A549 (cell line): ENCODE results near the gene SPTBN5. TPM values are rescaled to one million over a fixed set of nuclear protein-coding genes. Genes with fewer than 3 reads are reported as not detected.

Experiments used
- ATAC-seq, 2 experiments: fragments of 200-7000 bp in 1 of 2; fragments of >200 bp in 1 of 2; cut with Nextera tagmentation in 1 of 2; cut with Tn5 transposase in 1 of 2; 3 replicates each; pipeline versions ENCODE4 v1.8.0 to v1.9.1; 2018 to 2020; ENCODE audit warnings: mild to moderate bottlenecking in 1 of 2, moderate library complexity in 1 of 2
- CTCF ChIA-PET: fragments of 300-600 bp; sonication (Branson Sonifier 250); formaldehyde crosslinking; extraction: SDS; loops from one replicate; lab custom pipeline; 2021; ENCODE audit warnings: antibody characterized with exemption, inconsistent platforms; lab: Yijun Ruan, JAX
- POLR2A ChIA-PET: fragments of 350-600 bp; formaldehyde crosslinking; extraction: SDS; loops from one replicate; lab custom pipeline; 2021; ENCODE audit warnings: antibody characterized with exemption, inconsistent platforms; lab: Yijun Ruan, JAX
- DNase-seq, 2 experiments: peaks; one replicate each; pipeline versions ENCODE4 v3.0.0 to v3.0.0-alpha.2; 2011 to 2016; ENCODE audit warnings: low read depth in 1 of 2, low spot score in 1 of 2
- FAIRE-seq: peaks from 2 replicates; lab custom pipeline; 2011; peaks lifted over from hg19 to GRCh38; lab: Jason Lieb, UNC
- H3K27ac ChIP-seq, 2 experiments: fragments of >200 bp; sonication (Bioruptor Twin); formaldehyde crosslinking; 3 replicates each; pipeline ENCODE4 v1.5.1; 2016 to 2017
- H3K4me1 ChIP-seq: fragments of >200 bp; sonication (Bioruptor Twin); formaldehyde crosslinking; 3 replicates; pipeline ENCODE4 v1.6.1; 2016
- H3K4me2 ChIP-seq: fragments of >200 bp; sonication (Bioruptor Twin); formaldehyde crosslinking; 3 replicates; pipeline ENCODE4 v1.6.1; 2016
- H3K4me3 ChIP-seq: fragments of >200 bp; sonication (Bioruptor Twin); formaldehyde crosslinking; 3 replicates; pipeline ENCODE4 v1.5.1; 2016
- H3K9me3 ChIP-seq: fragments of >200 bp; sonication (Bioruptor Twin); formaldehyde crosslinking; 3 replicates; pipeline ENCODE4 v1.6.1; 2016
- BCL3 ChIP-seq: fragments of >200 bp; sonication (Bioruptor Twin); formaldehyde crosslinking; IDR thresholded peaks from 3 replicates; pipeline ENCODE4 v1.6.1; 2016
- BHLHE40 ChIP-seq: IDR thresholded peaks from 2 replicates; pipeline ENCODE4 v1.6.1; 2012; ENCODE audit warnings: low read depth, low read length, inconsistent platforms
- CBX8 ChIP-seq: fragments of 200-600 bp; sonication (generic); IDR thresholded peaks from 2 replicates; pipeline ENCODE4 v1.6.1; 2016
- EHF ChIP-seq: fragments of 250-450 bp; sonication (Bioruptor Pico); IDR thresholded peaks from 2 replicates; pipeline ENCODE4 v1.5.0; 2020; ENCODE audit warnings: mild to moderate bottlenecking
- ESRRA ChIP-seq: fragments of 150-350 bp; IDR thresholded peaks from 2 replicates; pipeline ENCODE4 v1.6.1; 2014; ENCODE audit warnings: mild to moderate bottlenecking, low read length, borderline replicate concordance
- FOSB ChIP-seq: fragments of 250-450 bp; sonication (Bioruptor Pico); IDR thresholded peaks from 2 replicates; pipeline ENCODE4 v1.5.0; 2020; ENCODE audit warnings: mild to moderate bottlenecking, moderate library complexity
- GATA3 ChIP-seq: IDR thresholded peaks from 2 replicates; pipeline ENCODE4 v1.6.1; 2012; ENCODE audit warnings: borderline replicate concordance
- HDAC2 ChIP-seq: fragments of 200-600 bp; sonication (generic); IDR thresholded peaks from 2 replicates; pipeline ENCODE4 v1.6.1; 2016
- HOXB5 ChIP-seq: fragments of 250-450 bp; sonication (Bioruptor Pico); IDR thresholded peaks from 2 replicates; pipeline ENCODE4 v1.5.0; 2020; ENCODE audit warnings: mild to moderate bottlenecking, moderate library complexity
- JUN ChIP-seq, 2 experiments: fragments of >200 bp; sonication (Bioruptor Twin); formaldehyde crosslinking; IDR thresholded peaks; 2 replicates in 1 of 2; 3 replicates in 1 of 2; pipeline ENCODE4 v1.6.1; 2016 to 2017
- MAFK ChIP-seq: fragments of 450-650 bp; IDR thresholded peaks from 2 replicates; pipeline ENCODE4 v1.6.1; 2014; ENCODE audit not compliant: partially characterized antibody
- MAX ChIP-seq: IDR thresholded peaks from 2 replicates; pipeline ENCODE4 v1.6.1; 2012
- MYC ChIP-seq: IDR thresholded peaks from 2 replicates; pipeline ENCODE4 v1.6.1; 2012; ENCODE audit warnings: mild to moderate bottlenecking, inconsistent platforms, low read length, improper control_type of control experiment, borderline replicate concordance
- NFE2L2 ChIP-seq: fragments of 150-350 bp; conservative IDR thresholded peaks from 2 replicates; pipeline ENCODE4 v1.6.1; 2014; ENCODE audit warnings: low read length
- PBX3 ChIP-seq: IDR thresholded peaks from 2 replicates; pipeline ENCODE4 v1.6.1; 2012
- POLR2A ChIP-seq: IDR thresholded peaks from 2 replicates; pipeline ENCODE4 v1.6.1; 2012; ENCODE audit warnings: mild to moderate bottlenecking, low read length
- RCOR1 ChIP-seq: fragments of 150-350 bp; IDR thresholded peaks from 2 replicates; pipeline ENCODE4 v1.6.1; 2014; ENCODE audit warnings: antibody characterized with exemption, low read length, low read depth
- SMC3 ChIP-seq: fragments of >200 bp; sonication (Bioruptor Twin); formaldehyde crosslinking; IDR thresholded peaks from 3 replicates; pipeline ENCODE4 v1.6.1; 2018; ENCODE audit warnings: inconsistent platforms
- TFCP2L1 ChIP-seq: fragments of 250-450 bp; sonication (Bioruptor Pico); IDR thresholded peaks from 2 replicates; pipeline ENCODE4 v1.5.0; 2021; ENCODE audit warnings: mild to moderate bottlenecking
- USF2 ChIP-seq: fragments of 450-650 bp; IDR thresholded peaks from 2 replicates; pipeline ENCODE4 v1.6.1; 2014; ENCODE audit warnings: antibody characterized with exemption
- ZC3H11A ChIP-seq: fragments of 450-650 bp; IDR thresholded peaks from 2 replicates; pipeline ENCODE4 v1.6.1; 2014; ENCODE audit warnings: antibody characterized with exemption, mild to moderate bottlenecking
- ZNF302 ChIP-seq: fragments of 250-450 bp; sonication (Bioruptor Pico); IDR thresholded peaks from 2 replicates; pipeline ENCODE4 v1.9.0; 2021; ENCODE audit warnings: inconsistent platforms, mild to moderate bottlenecking, moderate library complexity
- ZSCAN20 ChIP-seq: fragments of 250-450 bp; sonication (Bioruptor Pico); IDR thresholded peaks from 2 replicates; pipeline ENCODE4 v1.8.0; 2022; ENCODE audit warnings: mild to moderate bottlenecking, moderate library complexity
- WGBS: methylation state at CpG from one replicate; pipeline ENCODE4 v1.1.6; 2017; ENCODE audit errors: missing lambda C conversion rate; 5-methylcytosine and 5-hydroxymethylcytosine counted together
- polyA plus RNA-seq, 4 experiments: library from polyadenylated mRNA; depleted of rRNA in 3 of 4; stranded (reverse); fragments of >200 nt; fragmentation: RNase III in 1 of 4; extraction: RNeasy Plus Mini Kit Qiagen cat#74134 plus additional on column Dnase treatment in 1 of 4; gene quantifications; 2 replicates in 3 of 4; 3 replicates in 1 of 4; pipeline ENCODE4 v1.2.3, GENCODE V29; 2011 to 2017
- TF ChIP-seq, protein P1 (sequence below): fragments of 150-350 bp; IDR thresholded peaks from 2 replicates; pipeline ENCODE4 v1.6.1; 2014; ENCODE audit warnings: low read depth, mild to moderate bottlenecking, low read length
- TF ChIP-seq, protein P2 (sequence below): IDR thresholded peaks from 2 replicates; pipeline ENCODE4 v1.6.1; 2012; ENCODE audit warnings: low read depth, borderline replicate concordance

Gene SPTBN5
- polyA plus RNA-seq, 2 of the 4 experiments (the other 2 are of a cell fraction), result 0.05 to 0.17 TPM

GRCh38 chr15:41926185-41927056 is 32.6 kb upstream of the SPTBN5 start:
- peak overlapping the region; percentile 51 to 53; a peak in 5 of 6 replicates for H3K27ac ChIP-seq
- POLR2A ChIA-PET, result interaction anchor here (1.1 kb wide), 1 partner anchor 46 kb away, joined by 3 read pairs; the partner anchor contains the start of gene EHD4
- no peak for FAIRE-seq

DNA sequence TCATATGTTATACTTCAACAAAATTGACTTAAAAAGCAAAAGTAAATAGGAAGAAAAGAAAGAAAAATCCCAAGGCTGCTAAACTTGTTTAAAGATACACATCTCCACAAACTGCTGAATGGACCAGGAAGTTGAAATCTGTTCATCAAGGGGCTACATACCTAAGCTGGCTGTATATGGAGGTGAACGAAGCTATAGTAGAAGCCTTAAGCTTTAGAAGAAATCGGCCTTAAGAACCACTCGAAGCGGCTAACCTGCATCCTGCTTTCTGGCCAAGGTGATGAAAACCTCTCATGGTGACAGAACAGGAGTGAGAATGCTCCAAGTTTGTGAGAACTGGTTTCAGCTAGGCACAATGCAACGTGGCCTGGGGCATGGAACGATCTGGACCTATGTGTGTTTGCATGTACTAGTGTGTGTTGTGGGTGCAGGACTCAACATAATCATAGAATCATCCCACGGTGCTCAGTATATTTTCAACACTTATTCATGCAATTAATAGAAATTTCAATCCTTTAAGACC is 31.3 kb upstream of the SPTBN5 start:
- Histone ChIP-seq H3K4me1 (peaks cover 76% of the 10 kb centered on the region), H3K9me3 (no peaks in the 10 kb centered on the region)
- FAIRE-seq, result no peak
- TF ChIP-seq ZNF302 (CRISPR knock-in tag) (no peak), JUN (IDR thresholded peaks at IDR 0.05) (no peak), MAX (no peak), GATA3 (no peak), USF2 (no peak), ESRRA (no peak)
- TF ChIP-seq, all 56 proteins: peak for 0
- WGBS, result 92% methylated on average over 7 of the region's 7 CpGs
- Histone ChIP-seq H3K27ac (no peak overlapping the region), H3K4me3 (no peak overlapping the region), H3K4me2 (no peak overlapping the region)
- no peak for ATAC-seq
- POLR2A ChIA-PET, result no interaction called here
- CTCF ChIA-PET, result no interaction called here
- DNase-seq, result no peak

More at GRCh38 chr15:41926185-41927056, 32.6 kb upstream of the SPTBN5 start:
- WGBS, result 87% methylated on average over 10 of the region's 10 CpGs
- ATAC-seq (no peak), DNase-seq (no peak)
- Histone ChIP-seq H3K4me1 (peaks cover 73% of the 10 kb centered on the region), H3K4me2 (peak overlapping the region; percentile 69), H3K4me3 (no peak overlapping the region), H3K9me3 (no peaks in the 10 kb centered on the region)
- CTCF ChIA-PET, result interaction anchor here (1.3 kb wide), 1 partner anchor 22 kb away, joined by 4 read pairs; no protein-coding TSS in a partner anchor
- TF ChIP-seq SMC3, result no peak
- TF ChIP-seq ZC3H11A, result no peak
- TF ChIP-seq, protein P1, sequence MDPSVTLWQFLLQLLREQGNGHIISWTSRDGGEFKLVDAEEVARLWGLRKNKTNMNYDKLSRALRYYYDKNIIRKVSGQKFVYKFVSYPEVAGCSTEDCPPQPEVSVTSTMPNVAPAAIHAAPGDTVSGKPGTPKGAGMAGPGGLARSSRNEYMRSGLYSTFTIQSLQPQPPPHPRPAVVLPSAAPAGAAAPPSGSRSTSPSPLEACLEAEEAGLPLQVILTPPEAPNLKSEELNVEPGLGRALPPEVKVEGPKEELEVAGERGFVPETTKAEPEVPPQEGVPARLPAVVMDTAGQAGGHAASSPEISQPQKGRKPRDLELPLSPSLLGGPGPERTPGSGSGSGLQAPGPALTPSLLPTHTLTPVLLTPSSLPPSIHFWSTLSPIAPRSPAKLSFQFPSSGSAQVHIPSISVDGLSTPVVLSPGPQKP, result no peak
- no peak for TF ChIP-seq MYC
- no peak for TF ChIP-seq TFCP2L1 (CRISPR knock-in tag)
- no peak for TF ChIP-seq HOXB5 (CRISPR knock-in tag)
- no peak for TF ChIP-seq NFE2L2
- no peak for TF ChIP-seq ESRRA
- TF ChIP-seq BCL3, result no peak
- TF ChIP-seq, protein P2, sequence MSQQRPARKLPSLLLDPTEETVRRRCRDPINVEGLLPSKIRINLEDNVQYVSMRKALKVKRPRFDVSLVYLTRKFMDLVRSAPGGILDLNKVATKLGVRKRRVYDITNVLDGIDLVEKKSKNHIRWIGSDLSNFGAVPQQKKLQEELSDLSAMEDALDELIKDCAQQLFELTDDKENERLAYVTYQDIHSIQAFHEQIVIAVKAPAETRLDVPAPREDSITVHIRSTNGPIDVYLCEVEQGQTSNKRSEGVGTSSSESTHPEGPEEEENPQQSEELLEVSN, result no peak
- TF ChIP-seq MAFK, result no peak

DNA sequence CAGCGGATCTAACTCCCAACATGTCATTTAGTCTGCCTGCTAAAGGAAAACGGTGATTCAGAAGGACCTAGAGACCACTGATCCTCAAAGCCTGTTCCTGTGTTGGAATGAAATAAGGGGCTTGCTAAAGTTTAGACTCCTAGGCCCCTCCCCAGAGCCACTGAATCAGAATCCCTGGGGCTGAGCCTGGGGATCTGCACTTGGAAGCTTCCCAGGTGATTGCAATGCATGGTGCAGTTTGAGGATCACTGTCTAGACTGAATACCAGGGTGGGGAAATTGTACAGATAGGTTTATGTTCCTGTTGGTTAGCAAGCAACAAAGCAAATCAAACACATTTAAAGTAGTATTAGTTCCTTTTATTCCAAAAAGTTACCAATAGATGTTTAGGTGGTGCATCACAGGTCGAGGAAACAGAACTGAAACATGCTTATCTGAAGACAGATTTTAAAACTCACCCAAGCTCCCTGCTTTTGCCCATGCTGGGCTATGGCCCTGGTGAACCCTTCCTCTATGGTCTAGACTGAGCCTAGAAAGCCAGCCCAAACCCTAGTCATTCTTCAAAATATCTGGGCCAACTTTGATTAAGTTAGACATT is 29.6 kb upstream of the SPTBN5 start:
- ChIA-PET POLR2A (no interaction called here), CTCF (interaction anchor here (1.0 to 2.4 kb wide), 5 partner anchors 10 to 151 kb away, joined by 3 to 15 read pairs (median 4); partner anchors contain the start of gene EHD4)
- H3K4me2 ChIP-seq, result no peak overlapping the region
- no peaks in the 10 kb centered on the region for H3K9me3 ChIP-seq
- H3K27ac ChIP-seq, result no peak overlapping the region; a peak in 1 of 6 replicates
- no peak for ATAC-seq
- FAIRE-seq, result no peak
- DNase-seq, result no peak
- 95% methylated on average over 3 of the region's 3 CpGs for WGBS
- H3K4me1 ChIP-seq, result peaks cover 63% of the 10 kb centered on the region
- H3K4me3 ChIP-seq, result no peak overlapping the region
- no peak for TF ChIP-seq RCOR1
- TF ChIP-seq HDAC2, result no peak
- TF ChIP-seq CBX8, result no peak
- TF ChIP-seq ZSCAN20 (CRISPR knock-in tag), result no peak
- TF ChIP-seq, protein P1, result no peak
- no peak for TF ChIP-seq ZNF302 (CRISPR knock-in tag)
- TF ChIP-seq EHF, result no peak
- TF ChIP-seq FOSB (CRISPR knock-in tag), result no peak
- TF ChIP-seq MYC, result no peak
- TF ChIP-seq PBX3, result no peak
- no peak for TF ChIP-seq HOXB5 (CRISPR knock-in tag)
- no peak for TF ChIP-seq NFE2L2
- no peak for TF ChIP-seq POLR2A
- TF ChIP-seq BHLHE40, result no peak
- TF ChIP-seq ZC3H11A, result no peak
